OCI-LY1 (cell line): ENCODE measurements around the gene FBXO28.

Experiments used
- H2AFZ ChIP-seq: fragments of 200-600 bp; sonication (generic), shearing (Covaris generic); 2 replicates; pipeline ENCODE4 v1.6.0; 2014; ENCODE audit warnings: antibody characterized with exemption, mild to moderate bottlenecking, low read length
- H3F3A ChIP-seq: fragments of 200-600 bp; sonication (generic), shearing (Covaris generic); 2 replicates; pipeline ENCODE4 v1.6.0; 2014; ENCODE audit warnings: mild to moderate bottlenecking, antibody characterized with exemption, low read length, moderate library complexity; ENCODE audit not compliant: insufficient read depth
- H3K27ac ChIP-seq: fragments of 200-600 bp; sonication (generic); 2 replicates; pipeline ENCODE4 v1.5.1; 2014; ENCODE audit warnings: low read length, mixed run types, mild to moderate bottlenecking, low read depth; ENCODE audit not compliant: poor library complexity, severe bottlenecking
- H3K27me3 ChIP-seq: fragments of 200-600 bp; sonication (generic); 2 replicates; pipeline ENCODE4 v1.6.0; 2014; ENCODE audit warnings: antibody characterized with exemption, mild to moderate bottlenecking, low read length, moderate library complexity; ENCODE audit not compliant: insufficient read depth
- H3K36me3 ChIP-seq: fragments of 200-600 bp; sonication (generic); 2 replicates; pipeline ENCODE4 v1.6.1; 2014; ENCODE audit warnings: mild to moderate bottlenecking, antibody characterized with exemption, low read length, moderate library complexity, mixed read lengths; ENCODE audit not compliant: insufficient read depth
- H3K4me1 ChIP-seq: fragments of 200-600 bp; sonication (generic); 2 replicates; pipeline ENCODE4 v1.5.1; 2014; ENCODE audit warnings: mild to moderate bottlenecking, low read length, moderate library complexity; ENCODE audit not compliant: insufficient read depth, severe bottlenecking
- H3K4me2 ChIP-seq: fragments of 200-600 bp; sonication (generic), shearing (Covaris generic); 2 replicates; pipeline ENCODE4 v1.6.1; 2014; ENCODE audit warnings: low read length
- H3K4me3 ChIP-seq: fragments of 200-600 bp; sonication (generic); 2 replicates; pipeline ENCODE4 v1.5.1; 2014; ENCODE audit warnings: low read length, low read depth, mild to moderate bottlenecking, mixed read lengths; ENCODE audit not compliant: poor library complexity, severe bottlenecking
- H3K79me2 ChIP-seq: fragments of 200-600 bp; shearing (Covaris generic); 2 replicates; pipeline ENCODE4 v1.6.1; 2016; ENCODE audit warnings: mixed run types, low read length, mixed read lengths; ENCODE audit not compliant: insufficient read depth
- H3K9ac ChIP-seq: fragments of 200-600 bp; sonication (generic), shearing (Covaris generic); 2 replicates; pipeline ENCODE4 v1.6.1; 2014; ENCODE audit warnings: mild to moderate bottlenecking, low read length, mixed read lengths
- H3K9me2 ChIP-seq: fragments of 200-600 bp; sonication (generic), shearing (Covaris generic); 2 replicates; pipeline ENCODE4 v1.6.1; 2014; ENCODE audit warnings: low read depth, mild to moderate bottlenecking, low read length, mixed read lengths
- H3K9me3 ChIP-seq: fragments of 200-600 bp; shearing (Covaris generic); 2 replicates; pipeline ENCODE4 v1.6.1; 2014; ENCODE audit warnings: low read length, mixed read lengths
- H4K20me1 ChIP-seq: fragments of 200-600 bp; sonication (generic), shearing (Covaris generic); 2 replicates; pipeline ENCODE4 v1.6.0; 2016; ENCODE audit warnings: mild to moderate bottlenecking, low read length; ENCODE audit not compliant: insufficient read depth
- EZH2 ChIP-seq: fragments of 200-600 bp; sonication (generic), shearing (Covaris generic); IDR thresholded peaks from 2 replicates; pipeline ENCODE4 v1.8.0; 2017; ENCODE audit warnings: borderline replicate concordance, mixed run types, mild to moderate bottlenecking, antibody characterized with exemption, low read length, moderate library complexity, mixed read lengths
- TF ChIP-seq, protein P1 (sequence below): fragments of 200-600 bp; sonication (generic), shearing (Covaris generic); IDR thresholded peaks from 2 replicates; pipeline ENCODE4 v1.5.1; 2017; ENCODE audit warnings: mild to moderate bottlenecking, antibody characterized with exemption, low read length, moderate library complexity, mixed read lengths

The FBXO28 gene

GRCh38 chr1:224185208-224185607 lies 71.3 kb downstream of the FBXO28 start:
- Histone ChIP-seq H3K36me3 (peaks cover 36% of the 10 kb centered on the region), H3K27ac (peak overlapping the region; percentile 86), H4K20me1 (no peaks in the 10 kb centered on the region), H2AFZ (no peak overlapping the region), H3K9me3 (no peaks in the 10 kb centered on the region; the same call in 1 of the 2 replicates), H3K4me1 (peaks cover 37% of the 10 kb centered on the region), H3K27me3 (no peaks in the 10 kb centered on the region), H3K9me2 (no peaks in the 10 kb centered on the region), H3K4me3 (peak overlapping the region; percentile 88), H3K79me2 (peaks cover 65% of the 10 kb centered on the region), H3K9ac (peak overlapping the region; percentile 90), H3F3A (no peaks in the 10 kb centered on the region; the same call in 1 of the 2 replicates), H3K4me2 (peak overlapping the region; percentile 81)
- TF ChIP-seq, protein P1, sequence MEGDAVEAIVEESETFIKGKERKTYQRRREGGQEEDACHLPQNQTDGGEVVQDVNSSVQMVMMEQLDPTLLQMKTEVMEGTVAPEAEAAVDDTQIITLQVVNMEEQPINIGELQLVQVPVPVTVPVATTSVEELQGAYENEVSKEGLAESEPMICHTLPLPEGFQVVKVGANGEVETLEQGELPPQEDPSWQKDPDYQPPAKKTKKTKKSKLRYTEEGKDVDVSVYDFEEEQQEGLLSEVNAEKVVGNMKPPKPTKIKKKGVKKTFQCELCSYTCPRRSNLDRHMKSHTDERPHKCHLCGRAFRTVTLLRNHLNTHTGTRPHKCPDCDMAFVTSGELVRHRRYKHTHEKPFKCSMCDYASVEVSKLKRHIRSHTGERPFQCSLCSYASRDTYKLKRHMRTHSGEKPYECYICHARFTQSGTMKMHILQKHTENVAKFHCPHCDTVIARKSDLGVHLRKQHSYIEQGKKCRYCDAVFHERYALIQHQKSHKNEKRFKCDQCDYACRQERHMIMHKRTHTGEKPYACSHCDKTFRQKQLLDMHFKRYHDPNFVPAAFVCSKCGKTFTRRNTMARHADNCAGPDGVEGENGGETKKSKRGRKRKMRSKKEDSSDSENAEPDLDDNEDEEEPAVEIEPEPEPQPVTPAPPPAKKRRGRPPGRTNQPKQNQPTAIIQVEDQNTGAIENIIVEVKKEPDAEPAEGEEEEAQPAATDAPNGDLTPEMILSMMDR, result no peak
- no peak for TF ChIP-seq EZH2

DNA sequence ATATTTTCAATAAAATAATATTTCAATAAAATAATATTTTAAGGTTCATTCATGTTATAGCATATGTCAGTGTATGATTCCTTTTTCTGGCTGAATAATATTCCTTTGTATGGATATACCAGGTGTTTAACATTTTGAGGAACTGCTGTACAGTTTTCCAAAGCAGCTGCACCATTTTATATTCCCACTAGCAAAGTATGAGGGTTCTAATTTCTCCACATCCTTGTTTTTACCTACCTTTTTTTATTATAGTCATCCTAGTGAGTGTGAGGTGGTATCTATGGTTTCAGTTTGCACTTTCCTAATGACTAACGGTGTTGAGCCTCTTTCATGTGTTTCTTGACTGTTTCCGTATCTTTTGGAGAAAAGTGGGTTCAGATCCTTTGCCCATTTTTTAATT lies 74.4 kb downstream of the FBXO28 start:
- H3F3A ChIP-seq, result no peaks in the 10 kb centered on the region
- no peaks in the 10 kb centered on the region; the same call in 1 of the 2 replicates for H3K9me3 ChIP-seq
- no peak overlapping the region for H3K27ac ChIP-seq
- H4K20me1 ChIP-seq, result no peaks in the 10 kb centered on the region
- no peaks in the 10 kb centered on the region for H3K27me3 ChIP-seq
- H2AFZ ChIP-seq, result no peak overlapping the region
- peaks cover 64% of the 10 kb centered on the region for H3K36me3 ChIP-seq
- H3K4me2 ChIP-seq, result no peak overlapping the region
- TF ChIP-seq, protein P1, result no peak
- no peak for TF ChIP-seq EZH2
- H3K4me3 ChIP-seq, result no peak overlapping the region
- H3K79me2 ChIP-seq, result peaks cover 66% of the 10 kb centered on the region
- peaks cover 25% of the 10 kb centered on the region for H3K4me1 ChIP-seq
- H3K9ac ChIP-seq, result no peak overlapping the region
- H3K9me2 ChIP-seq, result no peaks in the 10 kb centered on the region

- no peaks in the 10 kb centered on the region; the same call in 1 of the 2 replicates for H3K9me3 ChIP-seq
- no peak overlapping the region for H3K9ac ChIP-seq
- H3K27ac ChIP-seq, result no peak overlapping the region
- no peaks in the 10 kb centered on the region for H3K27me3 ChIP-seq
- peaks cover 22% of the 10 kb centered on the region for H3K4me1 ChIP-seq
- H3K9me2 ChIP-seq, result no peaks in the 10 kb centered on the region
- no peaks in the 10 kb centered on the region for H3F3A ChIP-seq
- H4K20me1 ChIP-seq, result no peaks in the 10 kb centered on the region
- no peak for TF ChIP-seq EZH2
- H3K4me2 ChIP-seq, result no peak overlapping the region
- H3K79me2 ChIP-seq, result peaks cover 57% of the 10 kb centered on the region
- no peak overlapping the region for H2AFZ ChIP-seq
- H3K36me3 ChIP-seq, result peaks cover 75% of the 10 kb centered on the region
- H3K4me3 ChIP-seq, result no peak overlapping the region
Measured at GRCh38 chr1:224189561-224189960, 75.7 kb downstream of the FBXO28 start.
